Measurements from ENCODE around the gene DLGAP4. TPM values are rescaled to one million over a fixed set of nuclear protein-coding genes. Genes with fewer than 3 reads are reported as not detected.

The DLGAP4 gene
- total and polyA plus RNA-seq, 2 of the 8 experiments (the other 6 are each of a cell fraction or from before 2014, with no cell fraction given) = 41.2 to 57.2 TPM

DNA sequence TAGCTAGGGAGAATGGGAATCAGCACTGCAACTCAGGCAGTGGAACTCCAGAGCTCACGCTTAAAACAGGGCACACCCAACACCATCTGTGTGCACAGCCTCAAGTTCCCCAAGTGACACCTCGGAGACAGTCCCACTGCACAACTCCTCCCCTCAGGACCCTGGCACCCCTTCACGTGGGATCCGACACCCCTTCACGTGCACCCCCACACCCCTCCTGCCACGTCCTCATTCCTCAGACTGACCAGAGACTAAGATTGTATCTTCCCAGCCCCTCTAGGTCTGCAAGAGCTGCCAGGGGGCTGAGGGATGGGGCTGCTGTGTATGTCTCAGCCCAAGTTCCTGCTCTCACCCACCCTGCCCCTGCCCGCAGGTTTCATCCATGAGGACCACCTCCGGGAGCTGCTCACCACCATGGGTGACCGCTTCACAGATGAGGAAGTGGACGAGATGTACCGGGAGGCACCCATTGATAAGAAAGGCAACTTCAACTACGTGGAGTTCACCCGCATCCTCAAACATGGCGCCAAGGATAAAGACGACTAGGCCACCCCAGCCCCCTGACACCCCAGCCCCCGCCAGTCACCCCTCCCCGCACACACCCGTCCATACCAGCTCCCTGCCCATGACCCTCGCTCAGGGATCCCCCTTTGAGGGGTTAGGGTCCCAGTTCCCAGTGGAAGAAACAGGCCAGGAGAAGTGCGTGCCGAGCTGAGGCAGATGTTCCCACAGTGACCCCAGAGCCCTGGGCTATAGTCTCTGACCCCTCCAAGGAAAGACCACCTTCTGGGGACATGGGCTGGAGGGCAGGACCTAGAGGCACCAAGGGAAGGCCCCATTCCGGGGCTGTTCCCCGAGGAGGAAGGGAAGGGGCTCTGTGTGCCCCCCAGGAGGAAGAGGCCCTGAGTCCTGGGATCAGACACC, 242.8 kb downstream of the DLGAP4 start:
- H3K23ac ChIP-seq (ENCODE audit: insufficient read length) = no peak overlapping the region
- CTCF ChIA-PET (ENCODE audit: partially characterized antibody) = interaction anchor here (0.9 to 3.4 kb wide), 25 partner anchors 9 to 346 kb away, joined by 3 to 19 read pairs (median 5); partner anchors contain the start of gene RAB5IF
- no peak overlapping the region for H3K9ac ChIP-seq (replicated peaks in 1 of 4; ENCODE audit: extremely low read depth in 1 of 4, low read depth in 3 of 4, low read length in 3 of 4)
- TF ChIP-seq HDAC2 (IDR thresholded peaks at IDR 0.05; ENCODE audit: borderline replicate concordance in 1 of 2, low read depth in 2 of 2, low read length in 2 of 2) (no peak), POLR2A (IDR thresholded peaks at IDR 0.05; ENCODE audit: control extremely low read depth in 1 of 2, low read depth in 2 of 2, low read length in 2 of 2) (no peak), TEAD4 (IDR thresholded peaks at IDR 0.05; ENCODE audit: low read depth, low read length) (no peak), TAF7 (optimal IDR thresholded peaks at IDR 0.05; ENCODE audit: borderline replicate concordance, low read depth, low read length) (no peak), SUZ12 (IDR thresholded peaks at IDR 0.05; ENCODE audit: low read length) (no peak), SIX5 (IDR thresholded peaks at IDR 0.05; ENCODE audit: low read depth, low read length) (no peak), BACH1 (IDR thresholded peaks at IDR 0.05; ENCODE audit: low read length) (no peak), RNF2 (IDR thresholded peaks at IDR 0.05; ENCODE audit: borderline replicate concordance, low read depth, low read length, missing control alignments, poor library complexity, severe bottlenecking) (no peak), BRCA1 (IDR thresholded peaks at IDR 0.05; ENCODE audit: low read depth, low read length) (no peak)
- TF ChIP-seq, protein P1, sequence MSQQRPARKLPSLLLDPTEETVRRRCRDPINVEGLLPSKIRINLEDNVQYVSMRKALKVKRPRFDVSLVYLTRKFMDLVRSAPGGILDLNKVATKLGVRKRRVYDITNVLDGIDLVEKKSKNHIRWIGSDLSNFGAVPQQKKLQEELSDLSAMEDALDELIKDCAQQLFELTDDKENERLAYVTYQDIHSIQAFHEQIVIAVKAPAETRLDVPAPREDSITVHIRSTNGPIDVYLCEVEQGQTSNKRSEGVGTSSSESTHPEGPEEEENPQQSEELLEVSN (IDR thresholded peaks at IDR 0.05) = no peak

More for the DNA sequence above, 242.8 kb downstream of the DLGAP4 start:
- Histone ChIP-seq H3K4ac (replicated peaks; ENCODE audit: insufficient read length, low read depth, low read length) (no peak overlapping the region), H3K79me2 (ENCODE audit: control insufficient read depth in 1 of 2, insufficient read depth in 2 of 2, low read length in 2 of 2) (peaks cover 0 to 13% of the 10 kb centered on the region in 2 experiments; a peak in 1 of 4 replicates), H2BK12ac (ENCODE audit: low read depth, low read length) (no peak overlapping the region), H3K4me2 (ENCODE audit: insufficient read depth in 1 of 2, low read depth in 2 of 2, low read length in 2 of 2) (no peak overlapping the region), H4K8ac (ENCODE audit: extremely low read depth, insufficient read depth, low read length) (no peak overlapping the region), H4K91ac (replicated peaks; ENCODE audit: insufficient read length, low read length) (no peak overlapping the region), H3K36me3 (ENCODE audit: control insufficient read depth in 2 of 4, insufficient read depth in 4 of 4, low read length in 3 of 4) (peaks cover 0 to 2% (median 0%) of the 10 kb centered on the region in 4 experiments; a peak in 3 of 8 replicates), H3K4me1 (replicated peaks in 1 of 4; ENCODE audit: control insufficient read depth in 3 of 4, insufficient read depth in 4 of 4, low read length in 3 of 4) (peaks cover 0 to under 1% (median 0%) of the 10 kb centered on the region in 4 experiments; a peak in 2 of 7 replicates), H3K18ac (ENCODE audit: extremely low read depth, low read length) (no peak overlapping the region), H2BK15ac (ENCODE audit: low read length) (no peak overlapping the region), H2BK20ac (ENCODE audit: low read length) (no peak overlapping the region), H3K14ac (ENCODE audit: insufficient read length) (no peak overlapping the region), H2AFZ (ENCODE audit: low read length) (no peak overlapping the region), H3K23me2 (ENCODE audit: low read depth, low read length) (no peaks in the 10 kb centered on the region), H3K56ac (replicated peaks; ENCODE audit: insufficient read length, low read depth, low read length) (no peak overlapping the region), H2BK120ac (replicated peaks; ENCODE audit: low read depth, low read length) (no peak overlapping the region), H2BK5ac (ENCODE audit: low read depth, low read length) (no peak overlapping the region), H3K27ac (ENCODE audit: low read depth, low read length) (no peak overlapping the region), H4K20me1 (replicated peaks in 1 of 2; ENCODE audit: control insufficient read depth in 1 of 2, insufficient read depth in 2 of 2, low read length in 2 of 2) (peaks cover 3 to 10% of the 10 kb centered on the region in 2 experiments), H2AK5ac (ENCODE audit: low read depth, low read length) (no peak overlapping the region), H4K5ac (ENCODE audit: insufficient read length, low read depth, low read length) (no peak overlapping the region), H3K9me3 (ENCODE audit: insufficient read depth in 2 of 2, low read depth in 1 of 2, low read length in 1 of 2) (no peaks in the 10 kb centered on the region), H3K79me1 (ENCODE audit: low read depth, low read length) (0 out of 2 replicates have a peak, but pooled peaks cover 2% of the 10 kb centered on the region), H3K27me3 (replicated peaks in 1 of 4; ENCODE audit: control insufficient read depth in 3 of 4, extremely low read depth in 1 of 4, insufficient read depth in 3 of 4, low read length in 3 of 4) (no peaks in the 10 kb centered on the region), H3K4me3 (ENCODE audit: extremely low read depth in 1 of 4, insufficient read depth in 2 of 4, low read depth in 3 of 4, low read length in 4 of 4) (no peak overlapping the region)
- POLR2A ChIA-PET (ENCODE audit: partially characterized antibody) = interaction anchor here (0.8 to 3.8 kb wide), 6 partner anchors 11 to 56 kb away, joined by 3 to 13 read pairs (median 4); partner anchors contain the start of gene RAB5IF
- FAIRE-seq = no peak
- DNase-seq (ENCODE audit: low read depth in 1 of 2, low spot score in 2 of 2) = no peak
- WGBS, 2 experiments (ENCODE audit: extremely low coverage in 1 of 2, insufficient coverage in 1 of 2, insufficient read length in 1 of 2, insufficient replicate concordance in 2 of 2, low coverage in 1 of 2, low lambda C conversion rate in 2 of 2, missing lambda C conversion rate in 1 of 2) = 94% methylated on average over 20 of the region's 23 CpGs; no CpG with 5 or more reads in 1 of the 2 experiments

Measured in H1 (cell line).